SK-N-SH treated with all-trans-retinoic acid at 6 μM for 48 hours (cell line): ENCODE measurements around the gene TFPT.

ENCODE experiments used
- ARNTL ChIP-seq: fragments of 450-650 bp; formaldehyde crosslinking; IDR thresholded peaks from 2 replicates; pipeline ENCODE4 v1.5.0; 2020; ENCODE audit warnings: low read depth, mild to moderate bottlenecking, moderate library complexity, borderline replicate concordance
- CSDC2 ChIP-seq: fragments of 250-450 bp; sonication (Bioruptor Pico); IDR thresholded peaks from 2 replicates; pipeline ENCODE4 v1.5.0; 2020; ENCODE audit warnings: mild to moderate bottlenecking, moderate library complexity
- PATZ1 ChIP-seq: fragments of 250-450 bp; sonication (Bioruptor Pico); IDR thresholded peaks from 2 replicates; pipeline ENCODE4 v1.8.0; 2020; ENCODE audit warnings: mild to moderate bottlenecking, moderate library complexity, borderline replicate concordance
- POU6F1 ChIP-seq: fragments of 250-450 bp; sonication (Bioruptor Pico); IDR thresholded peaks from 2 replicates; pipeline ENCODE4 v1.8.0; 2021; ENCODE audit warnings: low read depth, mild to moderate bottlenecking, moderate library complexity, borderline replicate concordance
- TCF4 ChIP-seq: fragments of 250-450 bp; sonication (Bioruptor Pico); IDR thresholded peaks from 2 replicates; pipeline ENCODE4 v1.8.0; 2021; ENCODE audit warnings: mild to moderate bottlenecking, moderate library complexity, borderline replicate concordance
- TSHZ2 ChIP-seq: fragments of 250-450 bp; sonication (Bioruptor Pico); IDR thresholded peaks from 2 replicates; pipeline ENCODE4 v1.5.0; 2020; ENCODE audit warnings: mild to moderate bottlenecking, moderate library complexity
- ZNF565 ChIP-seq: fragments of 450-650 bp; formaldehyde crosslinking; conservative IDR thresholded peaks from 2 replicates; pipeline ENCODE4 v1.5.0; 2020; ENCODE audit warnings: low read depth, mild to moderate bottlenecking, moderate library complexity

GRCh38 chr19:54102421-54103169 is 12.9 kb downstream of the TFPT start, which contains the start of gene NDUFA3:
- no peak for TF ChIP-seq PATZ1 (CRISPR knock-in tag)
- no peak for TF ChIP-seq POU6F1 (CRISPR knock-in tag)
- no peak for TF ChIP-seq TSHZ2
- TF ChIP-seq ARNTL (CRISPR knock-in tag), result no peak
- TF ChIP-seq CSDC2 (CRISPR knock-in tag), result no peak
- no peak for TF ChIP-seq TCF4 (CRISPR knock-in tag)
- TF ChIP-seq ZNF565 (CRISPR knock-in tag), result no peak
